GM19324 (cell line): ENCODE results near the gene TSPAN11.
"Not testable (repeated sequence)": the region's sequence is repeated elsewhere in the genome, so short reads cannot be mapped to it uniquely, and the experiment has no call there.

Experiments used
- ATAC-seq: cut with Tn5 transposase; IDR thresholded peaks from one replicate; pipeline ENCODE4 v1.9.1; 2021; ENCODE audit warnings: mild to moderate bottlenecking, moderate library complexity; ENCODE audit not compliant: unreplicated experiment, low FRiP score

TSPAN11 gene

GRCh38 chr12:31011746-31012566 lies 85.4 kb downstream of the TSPAN11 start:
- ATAC-seq: no peak

GRCh38 chr12:31012567-31012891 lies 86.0 kb downstream of the TSPAN11 start:
- ATAC-seq: not testable (repeated sequence)

DNA sequence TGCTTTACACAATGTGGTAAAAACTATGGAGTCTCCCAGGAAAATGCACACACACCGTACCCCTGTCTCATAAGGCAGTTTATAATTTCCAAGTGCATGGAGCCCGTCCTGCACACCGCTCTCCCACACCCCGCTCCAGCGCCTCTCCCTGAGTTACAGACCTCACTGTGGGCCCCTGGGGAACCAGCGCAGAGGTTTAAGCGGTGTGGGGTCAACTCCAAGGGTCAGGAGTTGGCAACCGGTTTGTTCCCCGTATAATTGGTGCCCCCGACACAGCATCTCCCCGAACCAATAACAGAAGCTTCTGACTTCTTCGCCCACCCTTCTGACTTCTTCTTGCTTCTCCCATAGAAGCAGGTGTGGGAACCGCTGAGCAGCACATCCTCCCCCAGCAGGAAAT lies 88.7 kb downstream of the TSPAN11 start:
- no peak for ATAC-seq

GRCh38 chr12:31016057-31016456 lies 89.5 kb downstream of the TSPAN11 start:
- ATAC-seq: no peak

GRCh38 chr12:31017535-31017934 lies 91.0 kb downstream of the TSPAN11 start:
- ATAC-seq: no peak

DNA sequence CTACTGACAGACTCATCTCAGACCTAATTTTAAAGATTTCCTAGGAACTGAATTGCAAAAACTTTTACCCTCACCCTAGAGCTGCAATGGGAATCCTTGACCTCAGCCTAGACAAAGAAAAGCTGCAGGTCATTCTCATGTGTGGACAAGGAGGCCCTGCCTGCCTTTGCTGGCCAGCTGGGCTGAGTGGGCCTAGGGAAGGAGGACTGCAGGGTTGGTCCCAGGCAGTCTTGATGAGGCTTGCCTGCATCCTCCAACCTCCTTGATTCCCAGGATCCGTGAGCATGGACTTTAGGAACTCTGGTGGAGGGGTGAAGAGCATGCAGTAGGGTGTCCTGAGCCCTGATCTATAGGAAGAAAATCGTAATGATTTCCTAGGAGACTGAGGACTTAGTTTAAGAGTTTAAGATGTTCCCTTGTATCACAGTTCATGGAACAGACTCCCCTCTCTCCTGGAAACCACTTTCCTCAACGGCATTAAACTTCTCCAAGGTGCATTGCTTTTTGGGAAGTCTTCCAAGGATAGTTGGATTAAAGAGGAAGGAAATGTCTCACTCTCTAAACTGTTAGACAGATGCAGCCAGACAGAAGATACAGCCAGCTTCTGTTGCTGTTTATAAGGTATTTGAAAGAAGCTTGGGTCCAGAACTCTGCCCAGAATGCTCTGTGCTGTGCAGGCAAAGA lies 91.7 kb downstream of the TSPAN11 start:
- ATAC-seq: no peak

DNA sequence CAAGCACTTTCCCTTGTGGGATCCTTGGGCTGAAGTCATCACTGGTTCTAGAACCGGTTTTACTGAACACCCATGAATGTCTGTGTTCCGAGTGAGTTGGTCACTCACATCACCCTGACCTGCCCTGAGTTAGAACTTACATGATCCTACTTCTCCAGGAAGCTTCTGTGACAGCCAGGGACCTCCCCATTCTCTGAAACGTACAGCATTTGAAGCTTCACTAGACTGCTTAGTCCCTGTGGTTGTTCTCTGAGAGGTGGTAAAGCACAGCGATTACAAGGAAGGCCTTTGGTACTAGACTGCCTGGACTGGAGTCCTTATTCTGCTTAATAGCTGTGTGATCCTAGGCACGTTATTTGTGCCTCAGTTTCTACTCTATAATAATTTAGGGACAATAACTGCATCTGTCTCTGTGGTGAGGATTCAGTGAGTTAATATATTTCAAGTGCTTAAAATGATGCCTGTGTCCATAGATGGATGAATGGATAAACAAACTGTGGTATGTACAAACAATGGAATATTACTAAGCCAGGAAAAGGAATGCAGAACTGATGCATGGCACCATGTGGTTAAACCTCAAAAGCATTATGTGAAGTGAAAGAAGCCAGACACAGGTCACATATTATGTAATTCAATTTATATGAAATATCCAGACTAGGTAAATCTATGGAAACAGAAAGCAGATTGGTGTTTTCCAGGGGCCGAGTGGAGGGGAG lies 92.4 kb downstream of the TSPAN11 start:
- no peak for ATAC-seq

DNA sequence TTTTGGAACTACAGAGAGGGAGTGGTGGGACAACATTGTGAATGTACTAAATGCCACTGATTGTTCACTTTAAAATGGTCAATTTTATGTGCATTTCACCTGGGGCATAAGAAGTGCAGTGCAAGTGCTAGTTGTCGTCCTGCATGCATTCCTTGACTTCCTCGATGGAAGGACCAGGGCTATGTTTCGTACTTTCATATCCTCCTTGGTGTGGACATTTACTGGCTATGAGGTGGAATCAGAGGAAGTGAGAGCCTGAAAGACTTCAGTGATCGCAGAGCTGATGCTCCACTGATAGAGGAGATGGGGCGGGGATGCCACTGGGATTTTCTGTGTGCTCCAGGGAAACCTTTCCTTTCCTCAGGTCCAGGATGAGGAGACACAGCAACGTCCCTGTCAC lies 93.0 kb downstream of the TSPAN11 start:
- ATAC-seq: no peak

DNA sequence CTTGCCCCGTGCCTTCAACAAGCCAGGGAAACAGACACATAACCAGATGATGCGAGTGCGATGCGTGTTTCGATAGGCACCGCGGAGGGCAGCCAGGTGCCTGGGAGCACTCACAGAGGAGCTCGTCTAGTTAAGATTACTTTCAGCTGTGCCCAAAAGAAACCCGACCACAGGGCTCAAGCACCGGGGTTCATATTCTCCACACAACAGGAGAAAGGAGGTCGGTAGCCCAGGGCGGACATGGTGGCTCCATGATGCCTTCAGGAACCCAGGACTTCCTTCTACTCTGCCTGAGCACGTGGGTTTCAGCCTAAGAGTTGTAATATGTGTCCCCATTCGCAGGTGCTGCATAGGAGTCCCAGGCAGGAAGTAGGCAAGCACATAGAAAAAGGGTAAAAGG lies 93.4 kb downstream of the TSPAN11 start:
- ATAC-seq: no peak

DNA sequence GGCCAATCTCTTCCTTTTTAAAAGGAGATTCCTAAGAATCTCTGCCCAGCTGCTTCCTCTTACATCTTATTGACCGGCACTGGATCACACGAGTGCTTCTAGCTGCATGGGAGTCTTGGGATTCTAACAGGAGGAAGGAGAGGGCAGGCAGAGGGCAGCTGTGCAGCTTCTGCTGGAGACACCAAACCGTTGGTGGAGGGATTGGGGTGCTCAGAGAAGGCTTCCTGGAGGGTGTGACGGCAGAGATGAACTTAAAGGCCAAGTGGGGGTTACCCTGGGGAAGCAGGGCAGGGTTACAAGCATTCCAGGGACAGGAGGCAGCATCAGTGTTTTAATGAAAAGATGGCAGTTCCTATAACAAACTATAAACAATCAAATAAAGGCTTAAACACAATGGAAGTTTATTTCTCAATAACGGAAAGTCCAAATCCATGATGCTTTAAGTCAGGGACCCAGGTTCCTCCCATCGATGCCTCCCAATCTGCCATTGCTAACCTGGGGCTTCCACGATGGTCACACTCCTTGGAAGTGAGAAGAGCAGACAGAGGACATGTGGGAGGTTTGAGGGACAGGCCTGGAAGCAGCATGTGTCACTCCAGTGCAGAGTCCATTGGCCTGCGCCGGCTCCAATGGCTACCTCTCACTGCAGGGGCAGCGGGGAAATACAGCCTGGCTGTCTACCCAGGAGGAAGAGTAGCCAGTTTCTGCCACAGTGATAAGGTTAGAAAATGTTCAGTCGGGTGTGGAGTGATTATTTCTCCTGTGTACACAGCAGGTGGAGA lies 94.0 kb downstream of the TSPAN11 start:
- ATAC-seq: no peak

- ATAC-seq: no peak
Measured at GRCh38 chr12:31021181-31021580, 94.6 kb downstream of the TSPAN11 start.

DNA sequence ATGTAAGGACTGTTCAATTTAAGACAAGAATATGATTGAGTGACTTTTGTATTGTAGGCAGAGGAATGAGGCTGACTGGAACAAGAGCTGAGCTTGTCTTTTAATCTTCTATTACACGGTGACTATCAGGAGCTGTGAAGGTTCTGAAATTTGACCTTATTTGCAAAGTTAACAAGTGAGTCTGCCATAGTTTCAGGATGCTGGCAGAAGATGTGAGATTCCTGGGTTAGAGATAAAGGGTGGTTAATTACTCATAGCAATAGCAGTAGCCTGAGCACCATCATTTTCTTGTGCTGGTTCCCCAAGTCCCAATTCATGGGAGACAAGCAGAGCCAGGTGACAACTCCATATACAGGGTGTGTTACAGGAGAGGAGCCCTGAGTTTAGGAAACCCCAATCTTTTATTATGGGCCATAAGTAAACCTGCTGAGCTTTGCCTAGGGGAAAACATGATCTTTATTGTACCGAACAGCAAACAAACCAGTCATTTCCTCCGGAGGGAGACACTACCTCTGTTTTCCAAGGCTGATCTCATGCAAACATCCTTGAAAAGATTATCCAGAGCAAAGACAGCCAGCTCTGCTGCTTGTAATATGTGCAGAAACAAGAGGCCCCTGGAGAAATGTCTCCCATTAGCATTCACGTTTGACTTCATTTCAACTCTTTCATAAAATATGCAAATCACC lies 95.4 kb downstream of the TSPAN11 start:
- no peak for ATAC-seq

GRCh38 chr12:31023271-31023724 lies 96.8 kb downstream of the TSPAN11 start:
- ATAC-seq: no peak

GRCh38 chr12:31026202-31026601 lies 99.7 kb downstream of the TSPAN11 start:
- no peak for ATAC-seq

- not testable (repeated sequence) for ATAC-seq
Measured at GRCh38 chr12:31027006-31027405, 100.5 kb downstream of the TSPAN11 start.

- no peak for ATAC-seq
Measured at GRCh38 chr12:31029468-31029867, 102.9 kb downstream of the TSPAN11 start.

GRCh38 chr12:31029916-31030562 lies 103.5 kb downstream of the TSPAN11 start:
- ATAC-seq: no peak

- no peak for ATAC-seq
Measured at GRCh38 chr12:31031951-31032335, 105.4 kb downstream of the TSPAN11 start.

DNA sequence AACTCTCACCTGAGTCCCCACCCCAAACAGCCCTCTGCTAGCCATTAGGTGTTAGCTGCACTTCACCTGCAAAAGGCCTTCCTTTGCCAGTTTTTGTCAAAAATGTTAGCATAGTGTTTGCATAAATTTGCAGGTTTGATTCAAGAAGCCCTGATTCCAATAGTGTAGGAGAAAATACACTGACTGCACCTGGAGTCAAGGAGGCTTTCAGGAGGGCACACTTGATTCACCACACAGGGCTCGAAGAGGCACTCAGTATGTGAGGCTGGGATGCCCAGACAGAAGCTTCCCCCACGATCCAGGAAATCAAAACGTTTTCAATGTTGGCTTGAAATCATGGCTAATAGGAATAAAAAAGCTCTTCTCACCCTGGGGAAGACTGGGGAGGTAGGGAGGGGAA lies 106.6 kb downstream of the TSPAN11 start:
- ATAC-seq: no peak

DNA sequence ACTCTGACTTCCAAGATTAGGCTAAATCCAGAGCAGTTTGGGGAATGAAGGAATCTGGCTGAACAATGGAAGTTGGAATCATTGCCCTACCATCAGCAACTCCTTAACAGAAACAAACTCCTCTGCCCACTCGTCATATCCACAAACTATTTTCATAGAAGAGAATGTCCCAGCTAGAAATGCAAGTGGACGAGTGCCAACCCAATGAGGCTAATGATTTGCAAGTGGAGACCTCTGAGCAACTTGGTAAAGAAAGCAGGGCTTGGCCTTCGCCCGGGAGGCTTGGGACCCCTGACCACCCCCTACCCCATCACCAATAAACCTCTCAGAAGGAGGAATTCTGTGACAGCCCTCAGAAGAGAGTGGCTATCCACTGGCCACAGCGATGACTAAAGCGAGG lies 107.1 kb downstream of the TSPAN11 start:
- no peak for ATAC-seq
